Esophagus muscularis mucosa (tissue), 3 donors: ENCODE measurements around the gene ARMC9.

Experiments
- CTCF ChIP-seq, 3 experiments: fragments of 200-600 bp in 2 of 3; fragments of 450-650 bp in 1 of 3; sonication (generic) in 2 of 3; IDR thresholded peaks; one replicate each; pipeline ENCODE4 v1.5.1; 2017 to 2019; ENCODE audit warnings: antibody characterized with exemption in 3 of 3, mild to moderate bottlenecking in 2 of 3, moderate library complexity in 1 of 3
- POLR2AphosphoS5 ChIP-seq, 2 donors: sonication (generic); formaldehyde crosslinking; IDR thresholded peaks; one replicate each; pipeline ENCODE4 v1.6.1; 2017; ENCODE audit warnings: antibody characterized with exemption in 2 of 2

- TF ChIP-seq CTCF (IDR thresholded peaks at IDR 0.05), result no peak
- TF ChIP-seq POLR2AphosphoS5 (IDR thresholded peaks at IDR 0.05), result no peak
Observed at GRCh38 chr2:231189171-231189530, 9.3 kb upstream of the ARMC9 start.
